ENCODE results near the gene TP73.

The TP73 gene

GRCh38 chr1:3688356-3689137, 36.2 kb downstream of the TP73 start:
- ChIA-PET CTCF (interaction anchor here (1.5 to 2.5 kb wide), 3 partner anchors 12 to 36 kb away, joined by 4 to 8 read pairs (median 5); no protein-coding TSS in a partner anchor), POLR2A (no interaction called here)
- TF ChIP-seq CTCF (IDR thresholded peaks at IDR 0.05; ENCODE audit: control extremely low read depth, extremely low read depth, low read depth, missing control alignments) = no peak
- DNase-seq (ENCODE audit: extremely low spot score) = peak; percentile 72

- TF ChIP-seq CTCF (IDR thresholded peaks at IDR 0.05; ENCODE audit: control extremely low read depth, extremely low read depth, low read depth, missing control alignments) = no peak
- DNase-seq (ENCODE audit: extremely low spot score) = no peak
- CTCF ChIA-PET = interaction anchor here (1.5 kb wide), 1 partner anchor 35 kb away, joined by 4 read pairs; no protein-coding TSS in a partner anchor
- POLR2A ChIA-PET = no interaction called here
Observed at GRCh38 chr1:3689138-3689750, 36.9 kb downstream of the TP73 start.

- TF ChIP-seq CTCF (IDR thresholded peaks at IDR 0.05; ENCODE audit: control extremely low read depth, extremely low read depth, low read depth, missing control alignments) = no peak
- CTCF ChIA-PET = interaction anchor here (1.0 to 1.3 kb wide), 2 partner anchors 24 to 34 kb away, joined by 3 to 4 read pairs; no protein-coding TSS in a partner anchor
- no peak for DNase-seq (ENCODE audit: extremely low spot score)
- POLR2A ChIA-PET = no interaction called here
Observed at GRCh38 chr1:3690282-3691065, 38.2 kb downstream of the TP73 start.

- no peak for DNase-seq (ENCODE audit: extremely low spot score)
- ChIA-PET POLR2A (no interaction called here), CTCF (interaction anchor here (1.0 to 1.3 kb wide), 2 partner anchors 23 to 33 kb away, joined by 3 to 4 read pairs; no protein-coding TSS in a partner anchor)
- TF ChIP-seq CTCF (IDR thresholded peaks at IDR 0.05; ENCODE audit: control extremely low read depth, extremely low read depth, low read depth, missing control alignments) = no peak
Observed at GRCh38 chr1:3691421-3692204, 39.3 kb downstream of the TP73 start.

- DNase-seq (ENCODE audit: extremely low spot score) = no peak
- TF ChIP-seq CTCF (IDR thresholded peaks at IDR 0.05; ENCODE audit: control extremely low read depth, extremely low read depth, low read depth, missing control alignments) = no peak
- CTCF ChIA-PET = no interaction called here
- POLR2A ChIA-PET = no interaction called here
Observed at GRCh38 chr1:3692598-3692997, 40.3 kb downstream of the TP73 start.

- POLR2A ChIA-PET = no interaction called here
- CTCF ChIA-PET = no interaction called here
- no peak for DNase-seq (ENCODE audit: extremely low spot score)
- no peak for TF ChIP-seq CTCF (IDR thresholded peaks at IDR 0.05; ENCODE audit: control extremely low read depth, extremely low read depth, low read depth, missing control alignments)
Observed at GRCh38 chr1:3693321-3693720, 41.0 kb downstream of the TP73 start.
